GM18867 (cell line): ENCODE measurements around the gene ARHGEF38.

Experiments used
- ATAC-seq: cut with Tn5 transposase; IDR thresholded peaks from one replicate; pipeline ENCODE4 v1.9.1; 2021; ENCODE audit warnings: mild to moderate bottlenecking, moderate library complexity; ENCODE audit not compliant: unreplicated experiment

Gene ARHGEF38

DNA sequence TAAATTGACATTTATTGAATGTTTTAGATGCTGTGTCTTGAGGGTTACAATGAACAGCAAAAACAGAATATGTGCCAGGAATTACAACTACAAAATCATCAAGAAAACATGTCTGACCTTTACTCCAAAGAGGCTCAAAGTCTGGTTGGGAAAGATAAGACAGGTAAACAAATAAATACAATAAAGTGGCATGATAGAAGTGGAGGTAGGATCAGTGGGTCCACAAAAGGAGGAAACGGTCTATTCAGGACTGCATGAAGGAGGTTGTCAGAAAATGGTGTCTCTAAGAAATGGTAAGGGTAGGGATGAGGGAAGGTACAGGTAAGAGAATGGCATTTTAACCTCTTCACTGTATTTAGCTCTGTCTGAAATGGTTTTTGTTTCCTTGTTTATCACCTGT, 3.8 kb downstream of the ARHGEF38 start:
- ATAC-seq = no peak

DNA sequence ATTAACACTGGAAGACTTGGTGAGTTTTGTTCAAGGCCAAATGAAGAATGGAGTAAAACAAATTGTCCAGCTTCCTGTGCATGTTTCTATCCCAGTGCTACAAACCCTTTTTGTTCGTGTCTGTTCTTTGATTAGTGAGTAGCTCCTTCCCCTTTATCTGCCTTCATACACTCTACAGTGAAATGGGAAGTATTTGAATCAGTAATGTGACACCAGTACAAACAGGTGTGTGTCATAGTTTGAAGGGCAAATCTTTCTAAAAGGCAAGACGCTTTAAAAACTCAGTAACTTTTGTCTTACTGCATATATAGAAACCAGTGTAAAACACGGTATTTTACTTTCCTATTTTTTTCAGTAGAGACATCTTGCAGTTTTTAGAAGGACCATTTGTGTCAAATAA, 5.9 kb downstream of the ARHGEF38 start:
- no peak for ATAC-seq

GRCh38 chr4:105560421-105560848, 8.0 kb downstream of the ARHGEF38 start:
- no peak for ATAC-seq

- ATAC-seq = no peak
Observed at GRCh38 chr4:105563352-105563751, 10.9 kb downstream of the ARHGEF38 start.

DNA sequence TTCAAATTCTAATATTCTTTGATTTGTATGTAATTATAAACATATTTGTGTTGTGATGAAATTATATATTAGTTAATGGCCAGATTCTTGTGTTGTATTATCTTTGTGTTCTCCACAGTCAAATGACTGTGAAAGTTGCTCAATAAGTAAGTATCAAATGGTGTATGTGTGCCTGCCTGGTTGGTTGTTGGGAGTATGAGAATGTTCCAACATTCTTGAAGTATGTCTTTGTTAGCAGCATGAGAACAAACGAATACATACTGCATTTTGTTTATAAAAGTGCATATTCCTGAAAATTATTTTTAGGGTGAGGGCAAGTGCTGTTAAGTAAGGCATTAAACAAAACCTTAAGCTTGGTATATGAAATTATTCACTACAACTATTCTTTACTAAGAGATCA, 16.2 kb downstream of the ARHGEF38 start:
- ATAC-seq = no peak

GRCh38 chr4:105569057-105569865, 16.8 kb downstream of the ARHGEF38 start:
- no peak for ATAC-seq

GRCh38 chr4:105569866-105570236, 17.4 kb downstream of the ARHGEF38 start:
- no peak for ATAC-seq

DNA sequence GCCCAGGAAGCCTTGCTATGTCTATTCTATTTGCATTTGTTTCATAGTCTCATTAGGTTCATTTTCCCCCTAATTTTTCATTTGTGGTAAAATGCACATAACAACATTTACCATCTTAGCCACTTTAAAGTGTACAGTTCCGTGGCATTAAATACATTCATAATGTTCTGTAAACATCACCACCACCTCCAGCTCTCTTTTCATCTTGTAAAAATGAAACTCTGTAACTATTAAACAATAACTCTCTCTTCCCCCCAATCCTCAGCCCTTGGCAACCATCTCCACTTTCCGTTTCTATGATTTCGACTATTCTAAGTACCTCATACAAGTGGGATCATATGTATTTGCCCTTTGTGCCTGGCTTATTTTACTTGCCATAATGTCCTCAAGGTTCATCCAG, 19.9 kb downstream of the ARHGEF38 start:
- no peak for ATAC-seq

DNA sequence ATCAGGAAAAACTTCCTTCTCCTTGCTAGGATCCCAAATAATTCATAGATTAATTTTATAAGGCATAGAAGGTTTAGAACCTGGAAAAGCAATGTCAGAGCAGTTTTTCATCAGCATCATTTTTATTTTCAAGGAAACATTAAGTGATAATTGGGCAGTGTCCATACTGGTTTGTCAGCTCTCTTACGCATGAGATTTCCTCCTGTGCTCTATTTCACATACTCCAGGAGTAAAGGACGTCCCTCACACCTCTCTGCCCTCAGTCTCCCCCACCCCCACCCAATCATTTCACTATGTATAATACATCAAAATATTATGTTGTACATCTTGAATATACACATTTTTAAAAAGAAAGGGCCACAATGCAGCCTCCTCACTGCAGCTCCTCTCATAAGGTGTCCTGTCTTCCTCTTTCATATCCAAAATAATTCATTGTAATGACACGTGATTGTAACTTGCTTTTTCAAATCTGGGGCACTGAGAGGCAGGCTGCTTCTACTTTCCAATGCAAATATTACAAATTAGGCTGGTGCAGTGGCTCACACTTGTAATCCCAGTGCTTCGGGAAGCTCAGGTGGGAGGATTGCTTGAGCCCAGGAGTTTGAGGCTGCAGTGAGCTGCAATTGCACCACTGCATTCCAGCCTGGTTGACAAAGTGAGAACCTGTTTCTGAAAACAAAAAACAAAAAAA, 34.4 kb downstream of the ARHGEF38 start:
- ATAC-seq = no peak

DNA sequence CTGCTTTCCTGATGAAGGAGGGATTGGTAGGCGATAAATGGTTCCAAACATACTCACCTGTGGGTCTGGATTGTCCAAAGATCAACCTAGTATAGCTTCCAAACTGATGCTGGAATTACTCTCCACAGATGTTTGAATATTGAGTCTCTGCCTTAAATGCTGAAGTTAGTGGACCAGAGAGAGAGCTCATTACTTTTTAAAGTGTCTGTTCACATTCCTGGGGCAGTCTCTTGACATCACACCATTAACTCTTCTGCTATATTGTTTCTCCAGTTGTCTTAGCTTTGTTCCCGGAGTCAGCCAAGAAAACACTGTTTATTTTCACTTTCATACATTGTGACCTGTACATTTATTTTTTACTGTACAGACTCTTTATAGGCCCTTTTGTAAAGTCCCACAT, 35.4 kb downstream of the ARHGEF38 start:
- no peak for ATAC-seq

DNA sequence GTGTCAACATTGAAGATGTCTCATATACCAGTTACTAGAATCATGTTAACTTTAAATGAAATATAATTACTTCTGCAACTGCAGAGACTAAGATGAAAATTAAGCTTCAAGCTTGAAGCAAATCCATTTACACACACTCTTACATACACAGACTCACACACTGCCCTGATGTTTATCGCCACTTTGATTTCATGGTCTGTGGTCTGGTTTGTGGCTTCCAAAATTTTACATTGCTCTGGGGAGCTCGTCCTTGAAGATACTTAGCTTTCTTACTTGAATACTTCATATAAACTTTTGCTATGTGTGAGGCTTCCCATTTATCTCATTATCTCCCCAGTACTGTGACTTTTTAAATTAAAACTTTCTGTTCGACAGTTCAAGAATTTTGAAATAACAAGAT, 35.8 kb downstream of the ARHGEF38 start:
- ATAC-seq = no peak

- ATAC-seq = no peak
Observed at GRCh38 chr4:105591573-105591972, 39.2 kb downstream of the ARHGEF38 start.

- peak; percentile 94 for ATAC-seq
Observed at GRCh38 chr4:105594099-105595010, 41.9 kb downstream of the ARHGEF38 start.

- no peak for ATAC-seq
Observed at GRCh38 chr4:105596684-105597083, 44.3 kb downstream of the ARHGEF38 start.

DNA sequence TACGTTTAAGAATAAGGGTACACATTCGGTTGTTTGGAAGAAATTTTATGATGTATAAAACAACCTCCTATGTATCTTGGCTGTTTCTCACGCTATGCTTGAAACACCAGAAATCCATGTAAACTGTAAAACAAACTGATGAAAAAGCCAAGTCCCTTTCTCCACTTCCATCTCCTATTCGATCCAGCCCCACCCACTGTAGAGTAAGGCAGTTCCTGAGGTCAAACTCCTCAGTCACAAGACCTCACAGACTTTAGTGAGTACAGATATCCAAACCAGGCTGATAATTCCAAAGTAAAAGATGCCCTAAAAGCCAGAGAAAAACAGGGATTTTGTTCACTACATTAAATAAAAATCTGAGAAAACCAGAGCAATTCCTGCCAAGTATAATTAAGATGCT, 45.6 kb downstream of the ARHGEF38 start:
- ATAC-seq = no peak

DNA sequence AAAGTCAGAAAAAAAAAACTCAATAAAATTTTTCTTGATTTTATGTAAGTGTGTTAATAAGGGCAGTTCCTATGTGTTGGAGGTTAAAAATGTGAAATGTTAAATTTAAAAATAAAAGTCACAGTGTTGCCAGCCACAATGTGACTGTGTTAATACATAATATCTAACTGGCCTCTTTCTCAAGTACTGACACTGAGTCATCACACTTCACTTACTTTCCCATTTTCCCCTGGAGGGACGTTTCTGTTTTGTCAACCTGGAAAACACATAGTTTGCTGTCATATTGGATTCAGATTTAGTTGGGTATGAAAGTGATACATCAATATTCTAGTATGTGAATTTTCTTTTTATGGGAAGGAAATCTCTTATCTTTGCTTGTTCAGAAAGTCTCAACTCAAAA, 46.4 kb downstream of the ARHGEF38 start:
- ATAC-seq = no peak

- no peak for ATAC-seq
Observed at GRCh38 chr4:105599482-105599881, 47.1 kb downstream of the ARHGEF38 start.

- ATAC-seq = no peak
Observed at GRCh38 chr4:105599932-105600655, 47.7 kb downstream of the ARHGEF38 start.

GRCh38 chr4:105600951-105601350, 48.5 kb downstream of the ARHGEF38 start:
- no peak for ATAC-seq

DNA sequence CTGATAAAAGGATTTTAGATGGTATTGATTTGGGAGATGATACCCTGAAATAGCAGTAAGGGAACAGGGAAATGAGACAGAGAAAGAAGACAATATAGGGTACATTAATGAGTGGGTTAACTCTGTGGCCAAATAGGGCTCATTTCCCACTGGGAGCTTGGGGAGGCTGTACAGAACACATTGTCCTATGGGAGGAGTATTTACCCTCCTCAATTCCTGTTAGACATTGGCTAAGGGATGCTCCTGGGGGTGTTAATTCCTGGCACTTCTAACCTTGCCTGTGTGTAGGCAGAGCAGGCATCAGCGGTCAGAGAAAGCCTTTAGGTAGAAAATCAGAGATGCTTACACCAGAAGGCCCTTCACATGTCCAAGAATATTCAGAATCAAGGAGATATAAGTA, 49.0 kb downstream of the ARHGEF38 start:
- ATAC-seq = no peak

- no peak for ATAC-seq
Observed at GRCh38 chr4:105603158-105603557, 50.7 kb downstream of the ARHGEF38 start.
